Keratinocyte (primary cell): ENCODE measurements around the gene SDK2.

Experiments used
- EZH2 ChIP-seq: IDR thresholded peaks from one replicate; pipeline ENCODE4 v1.6.1; 2012; ENCODE audit warnings: inconsistent platforms, mild to moderate bottlenecking, low read length, moderate library complexity
- TF ChIP-seq, protein P1 (sequence below), 3 experiments: IDR thresholded peaks in 1 of 3; conservative IDR thresholded peaks in 1 of 3; optimal IDR thresholded peaks in 1 of 3; 2 replicates in 2 of 3; 3 replicates in 1 of 3; pipeline versions ENCODE3 to v1.5.1; 2011; ENCODE audit warnings: low read length in 3 of 3, mild to moderate bottlenecking in 3 of 3, moderate library complexity in 2 of 3, control low read depth in 1 of 3, inconsistent platforms in 1 of 3; ENCODE audit not compliant: insufficient read depth in 2 of 3; ENCODE audit errors: extremely low read depth in 1 of 3

DNA sequence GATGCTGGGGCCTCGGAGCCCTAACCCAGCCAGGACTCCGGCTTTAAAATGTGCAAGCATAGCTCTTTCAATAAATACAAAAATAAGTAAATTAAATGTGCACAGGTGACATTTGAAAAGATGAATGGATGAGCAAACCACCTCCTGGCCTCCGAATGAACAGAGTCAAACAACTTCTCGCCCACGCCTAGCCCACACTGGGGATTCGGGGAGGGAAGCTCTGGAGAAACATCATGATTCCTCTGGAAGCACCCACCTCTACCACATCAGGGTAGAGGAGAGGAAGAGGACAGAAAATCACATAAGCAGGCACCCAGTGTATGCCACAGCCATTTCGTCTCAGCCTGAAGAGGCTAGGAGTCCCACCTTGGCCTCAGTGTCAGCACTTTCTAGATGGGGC, 105.8 kb downstream of the SDK2 start:
- TF ChIP-seq, protein P1, sequence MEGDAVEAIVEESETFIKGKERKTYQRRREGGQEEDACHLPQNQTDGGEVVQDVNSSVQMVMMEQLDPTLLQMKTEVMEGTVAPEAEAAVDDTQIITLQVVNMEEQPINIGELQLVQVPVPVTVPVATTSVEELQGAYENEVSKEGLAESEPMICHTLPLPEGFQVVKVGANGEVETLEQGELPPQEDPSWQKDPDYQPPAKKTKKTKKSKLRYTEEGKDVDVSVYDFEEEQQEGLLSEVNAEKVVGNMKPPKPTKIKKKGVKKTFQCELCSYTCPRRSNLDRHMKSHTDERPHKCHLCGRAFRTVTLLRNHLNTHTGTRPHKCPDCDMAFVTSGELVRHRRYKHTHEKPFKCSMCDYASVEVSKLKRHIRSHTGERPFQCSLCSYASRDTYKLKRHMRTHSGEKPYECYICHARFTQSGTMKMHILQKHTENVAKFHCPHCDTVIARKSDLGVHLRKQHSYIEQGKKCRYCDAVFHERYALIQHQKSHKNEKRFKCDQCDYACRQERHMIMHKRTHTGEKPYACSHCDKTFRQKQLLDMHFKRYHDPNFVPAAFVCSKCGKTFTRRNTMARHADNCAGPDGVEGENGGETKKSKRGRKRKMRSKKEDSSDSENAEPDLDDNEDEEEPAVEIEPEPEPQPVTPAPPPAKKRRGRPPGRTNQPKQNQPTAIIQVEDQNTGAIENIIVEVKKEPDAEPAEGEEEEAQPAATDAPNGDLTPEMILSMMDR (optimal IDR thresholded peaks at IDR 0.05 in 1 of 3, IDR thresholded peaks at IDR 0.05 in 1 of 3, conservative IDR thresholded peaks at IDR 0.05 in 1 of 3; ENCODE audit: extremely low read depth in 1 of 3, insufficient read depth in 2 of 3, low read length in 3 of 3) = no peak
- TF ChIP-seq EZH2 = no peak
